ENCODE results near the gene RAMP1. TPM values are rescaled to one million over a fixed set of nuclear protein-coding genes. Genes with fewer than 3 reads are reported as not detected.

Gene RAMP1
- polyA plus RNA-seq, 1 donor from 2014 or later, result 25.5 TPM

DNA sequence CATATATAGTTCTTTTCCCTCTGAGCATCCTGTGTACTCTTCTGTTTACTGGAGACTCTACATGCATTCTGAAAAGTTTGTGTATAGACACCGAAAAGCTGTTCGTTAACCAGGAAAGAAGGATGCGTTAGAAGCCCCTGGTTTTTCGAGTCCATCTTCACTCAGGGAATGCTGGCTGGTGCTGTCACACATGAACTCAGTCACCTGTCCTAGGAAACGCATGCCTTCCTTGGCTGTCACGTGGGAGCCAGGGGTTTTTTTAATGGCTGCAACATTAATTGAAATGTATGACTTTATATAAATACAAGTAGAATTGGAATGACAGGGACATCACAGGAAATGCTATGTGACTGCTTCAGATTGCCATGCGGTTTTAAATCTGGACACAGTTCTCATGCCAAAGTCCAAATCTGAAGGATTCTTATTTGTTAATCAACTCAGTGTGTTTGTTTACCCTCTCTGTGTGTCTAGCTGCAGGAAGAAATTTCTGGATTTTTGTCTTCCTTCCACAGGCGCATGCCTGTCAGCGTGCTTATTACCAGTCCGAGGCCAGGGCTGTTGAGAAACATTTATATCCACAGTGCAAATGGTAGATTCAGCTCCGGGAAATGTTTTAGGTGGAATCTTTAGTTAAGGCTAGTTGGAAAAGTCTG lies 2.6 kb downstream of the RAMP1 start:
- H3K9me2 ChIP-seq (ENCODE audit: insufficient read depth, low read length), result no peaks in the 10 kb centered on the region
- no peaks in the 10 kb centered on the region for H3K79me2 ChIP-seq (replicated peaks; ENCODE audit: insufficient read depth, low read length)
- no peaks in the 10 kb centered on the region for H3F3A ChIP-seq (ENCODE audit: insufficient read depth, low read length, poor library complexity, severe bottlenecking)
- H3K27ac ChIP-seq (ENCODE audit: low read length), result no peak overlapping the region
- no peak overlapping the region for H2AFZ ChIP-seq (ENCODE audit: low read depth, low read length)
- no peak overlapping the region for H3K9ac ChIP-seq (ENCODE audit: low read length)
- H4K20me1 ChIP-seq (ENCODE audit: insufficient read depth), result no peaks in the 10 kb centered on the region
- TF ChIP-seq MXI1 (conservative IDR thresholded peaks at IDR 0.05; ENCODE audit: poor library complexity, severe bottlenecking) (no peak), RAD21 (conservative IDR thresholded peaks at IDR 0.05) (no peak), CTCF (IDR thresholded peaks at IDR 0.05; ENCODE audit: poor library complexity, severe bottlenecking) (no peak), POLR2AphosphoS5 (IDR thresholded peaks at IDR 0.05) (no peak), TAF1 (IDR thresholded peaks at IDR 0.05; ENCODE audit: low read depth) (no peak), EZH2 (IDR thresholded peaks at IDR 0.05; ENCODE audit: borderline replicate concordance, insufficient read depth, low read length, poor library complexity, severe bottlenecking) (no peak), EP300 (conservative IDR thresholded peaks at IDR 0.05; ENCODE audit: poor library complexity, severe bottlenecking) (no peak), SMC3 (conservative IDR thresholded peaks at IDR 0.05; ENCODE audit: poor library complexity) (no peak)
- TF ChIP-seq, protein P1, sequence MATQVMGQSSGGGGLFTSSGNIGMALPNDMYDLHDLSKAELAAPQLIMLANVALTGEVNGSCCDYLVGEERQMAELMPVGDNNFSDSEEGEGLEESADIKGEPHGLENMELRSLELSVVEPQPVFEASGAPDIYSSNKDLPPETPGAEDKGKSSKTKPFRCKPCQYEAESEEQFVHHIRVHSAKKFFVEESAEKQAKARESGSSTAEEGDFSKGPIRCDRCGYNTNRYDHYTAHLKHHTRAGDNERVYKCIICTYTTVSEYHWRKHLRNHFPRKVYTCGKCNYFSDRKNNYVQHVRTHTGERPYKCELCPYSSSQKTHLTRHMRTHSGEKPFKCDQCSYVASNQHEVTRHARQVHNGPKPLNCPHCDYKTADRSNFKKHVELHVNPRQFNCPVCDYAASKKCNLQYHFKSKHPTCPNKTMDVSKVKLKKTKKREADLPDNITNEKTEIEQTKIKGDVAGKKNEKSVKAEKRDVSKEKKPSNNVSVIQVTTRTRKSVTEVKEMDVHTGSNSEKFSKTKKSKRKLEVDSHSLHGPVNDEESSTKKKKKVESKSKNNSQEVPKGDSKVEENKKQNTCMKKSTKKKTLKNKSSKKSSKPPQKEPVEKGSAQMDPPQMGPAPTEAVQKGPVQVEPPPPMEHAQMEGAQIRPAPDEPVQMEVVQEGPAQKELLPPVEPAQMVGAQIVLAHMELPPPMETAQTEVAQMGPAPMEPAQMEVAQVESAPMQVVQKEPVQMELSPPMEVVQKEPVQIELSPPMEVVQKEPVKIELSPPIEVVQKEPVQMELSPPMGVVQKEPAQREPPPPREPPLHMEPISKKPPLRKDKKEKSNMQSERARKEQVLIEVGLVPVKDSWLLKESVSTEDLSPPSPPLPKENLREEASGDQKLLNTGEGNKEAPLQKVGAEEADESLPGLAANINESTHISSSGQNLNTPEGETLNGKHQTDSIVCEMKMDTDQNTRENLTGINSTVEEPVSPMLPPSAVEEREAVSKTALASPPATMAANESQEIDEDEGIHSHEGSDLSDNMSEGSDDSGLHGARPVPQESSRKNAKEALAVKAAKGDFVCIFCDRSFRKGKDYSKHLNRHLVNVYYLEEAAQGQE (IDR thresholded peaks at IDR 0.05; ENCODE audit: borderline replicate concordance), result no peak
- no peak overlapping the region for H3K4me3 ChIP-seq (ENCODE audit: low read length)
- no peaks in the 10 kb centered on the region for H3K9me3 ChIP-seq (ENCODE audit: low read length)
- no peaks in the 10 kb centered on the region for H3K36me3 ChIP-seq (ENCODE audit: insufficient read depth, low read length)
- peaks cover 22% of the 10 kb centered on the region for H3K27me3 ChIP-seq (ENCODE audit: insufficient read depth, low read depth, low read length)
- H3K4me2 ChIP-seq (ENCODE audit: low read length), result no peak overlapping the region

DNA sequence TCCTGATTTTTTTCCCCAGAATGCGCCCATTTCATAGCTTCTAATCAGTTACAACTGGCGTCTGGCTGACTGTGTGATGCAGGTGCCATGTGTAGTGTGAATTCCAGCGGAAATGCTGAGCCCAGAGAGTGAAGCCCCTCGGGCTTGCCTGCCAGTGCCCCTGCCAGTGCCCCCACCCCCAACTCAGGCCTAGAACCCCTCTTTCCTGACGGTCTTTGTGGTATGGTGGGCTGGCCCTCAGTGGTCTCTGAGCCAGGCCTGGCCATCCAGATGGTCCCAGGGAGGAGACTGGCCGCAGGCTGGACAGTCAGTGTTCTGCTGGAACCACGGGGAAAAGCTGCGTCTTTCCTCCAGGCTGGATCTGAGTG lies 3.1 kb downstream of the RAMP1 start:
- H3K27ac ChIP-seq (ENCODE audit: low read length), result no peak overlapping the region
- no peak overlapping the region for H3K9ac ChIP-seq (ENCODE audit: low read length)
- H3K9me3 ChIP-seq (ENCODE audit: low read length), result no peaks in the 10 kb centered on the region
- H3K79me2 ChIP-seq (replicated peaks; ENCODE audit: insufficient read depth, low read length), result no peaks in the 10 kb centered on the region
- peaks cover 22% of the 10 kb centered on the region for H3K27me3 ChIP-seq (ENCODE audit: insufficient read depth, low read depth, low read length)
- H4K20me1 ChIP-seq (ENCODE audit: insufficient read depth), result no peaks in the 10 kb centered on the region
- H2AFZ ChIP-seq (ENCODE audit: low read depth, low read length), result no peak overlapping the region
- H3K4me2 ChIP-seq (ENCODE audit: low read length), result no peak overlapping the region
- no peaks in the 10 kb centered on the region for H3K36me3 ChIP-seq (ENCODE audit: insufficient read depth, low read length)
- H3F3A ChIP-seq (ENCODE audit: insufficient read depth, low read length, poor library complexity, severe bottlenecking), result no peaks in the 10 kb centered on the region
- H3K9me2 ChIP-seq (ENCODE audit: insufficient read depth, low read length), result no peaks in the 10 kb centered on the region
- no peak overlapping the region for H3K4me3 ChIP-seq (ENCODE audit: low read length)
- no peak for TF ChIP-seq SMC3 (conservative IDR thresholded peaks at IDR 0.05; ENCODE audit: poor library complexity)
- no peak for TF ChIP-seq TAF1 (IDR thresholded peaks at IDR 0.05; ENCODE audit: low read depth)
